Activated T-cell treated with anti-CD3 and anti-CD28 coated beads, Interleukin-2, amount 50 U/mL, for 1 hour (primary cell): ENCODE data around the gene TOMM70.

ENCODE experiments used
- DNase-seq: peaks from one replicate; pipeline ENCODE4 v3.0.0-alpha.2; 2020

Gene TOMM70

GRCh38 chr3:100319951-100320350 is 80.9 kb downstream of the TOMM70 start:
- DNase-seq = no peak

DNA sequence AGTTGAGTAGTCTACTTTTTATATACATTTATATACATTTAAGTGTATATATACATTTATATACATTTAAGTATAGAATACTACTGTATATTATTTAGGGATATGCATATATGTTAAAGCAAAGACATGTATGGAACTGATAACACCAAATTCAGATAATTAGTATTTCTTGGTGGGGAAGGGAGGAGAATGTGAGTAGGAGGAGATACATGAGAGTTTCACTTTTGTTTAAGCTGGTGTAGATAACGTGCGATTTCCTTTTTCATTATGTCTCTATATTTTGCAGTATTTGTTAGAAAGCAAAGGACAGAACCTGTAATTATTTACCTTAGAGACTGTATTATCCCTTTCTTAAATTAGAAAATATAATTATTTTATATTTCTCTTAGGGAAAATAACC is 83.0 kb downstream of the TOMM70 start:
- DNase-seq = no peak

DNA sequence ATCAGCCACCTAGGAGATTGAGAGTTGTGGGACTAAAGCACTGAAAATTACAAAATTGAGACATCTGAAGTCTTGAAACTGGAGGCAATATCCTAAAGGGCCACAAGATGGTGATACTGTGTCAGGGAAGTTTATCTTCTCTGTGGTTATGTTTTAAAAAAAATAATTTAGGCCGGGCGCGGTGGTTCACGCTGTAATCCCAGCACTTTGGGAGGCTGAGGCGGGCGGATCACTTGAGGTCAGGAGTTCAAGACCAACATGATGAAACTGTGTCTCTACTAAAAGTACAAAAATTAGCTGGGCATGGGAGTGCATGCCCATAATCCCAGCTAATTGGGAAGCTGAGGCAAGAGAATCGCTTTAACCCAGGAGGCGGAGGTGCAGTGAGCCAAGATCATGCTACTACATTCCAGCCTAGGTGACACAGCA is 84.2 kb downstream of the TOMM70 start:
- DNase-seq = peak; percentile 27
